ENCODE measurements around the gene CARD9. TPM values are rescaled to one million over a fixed set of nuclear protein-coding genes. Genes with fewer than 3 reads are reported as not detected.

Gene CARD9
- total and polyA plus RNA-seq, 2 of the 4 experiments (the other 2 are of a cell fraction): 0.36 to 1.9 TPM

DNA sequence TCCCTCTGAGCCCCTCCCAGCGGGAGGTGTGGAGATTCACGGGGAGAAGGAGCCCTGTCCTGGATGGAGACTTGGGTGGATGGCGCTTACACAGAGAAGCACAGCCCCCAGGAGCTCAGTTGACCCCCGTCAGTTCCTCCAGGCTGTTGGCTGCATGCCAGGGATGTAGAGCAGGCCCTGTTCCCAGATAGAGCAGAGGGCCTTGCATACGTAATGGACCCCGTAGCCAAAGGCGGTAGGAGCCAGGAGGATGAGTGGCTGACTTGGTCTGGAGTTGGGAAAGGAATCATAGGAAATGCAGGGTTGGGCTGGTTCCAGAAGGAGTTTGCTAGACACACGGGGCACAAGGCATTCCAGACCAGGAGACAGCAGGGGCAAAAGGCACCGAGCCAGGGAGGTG lies 39.5 kb upstream of the CARD9 start:
- no peak overlapping the region for H4K5ac ChIP-seq (ENCODE audit: low read depth, low read length)
- no peak overlapping the region for H3K4ac ChIP-seq (ENCODE audit: low read depth, low read length)
- no peak overlapping the region for H2BK15ac ChIP-seq (ENCODE audit: low read depth, low read length)
- H3K4me1 ChIP-seq (ENCODE audit: control insufficient read depth, insufficient read depth, low read length): peaks cover 12% of the 10 kb centered on the region
- ChIA-PET POLR2A (ENCODE audit: unreplicated experiment) (no interaction called here), CTCF (no interaction called here)
- peaks cover 11 to 67% of the 10 kb centered on the region in 2 experiments for H3K79me1 ChIP-seq (ENCODE audit: low read depth in 1 of 2, low read length in 2 of 2)
- no peak overlapping the region for H2BK120ac ChIP-seq (ENCODE audit: low read depth, low read length)
- 0 out of 2 replicates have a peak overlapping the region, but pooled peaks have one; percentile 9 for H2AK5ac ChIP-seq (ENCODE audit: low read depth, low read length)
- no peak overlapping the region for H3K4me3 ChIP-seq (ENCODE audit: insufficient read depth, low read depth, low read length)
- BruUV-seq (replicated peaks): no TSS peak
- in situ Hi-C loops (cut with MboI; ENCODE audit: low sequenced_read_pairs) (no loop called here), intact Hi-C loops (cut with micrococcal nuclease) (no loop called here), dilution Hi-C loops (cut with HindIII; ENCODE audit: low sequenced_read_pairs, unreplicated experiment) (no loop called here)
- H3K56ac ChIP-seq (ENCODE audit: extremely low read depth, insufficient read depth, low read length): no peak overlapping the region
- no peaks in the 10 kb centered on the region for H3K9me3 ChIP-seq (ENCODE audit: control insufficient read depth, insufficient read depth, low read length)
- ATAC-seq (ENCODE audit: low read depth): no peak
- no peak overlapping the region for H2BK20ac ChIP-seq (ENCODE audit: low read depth, low read length)
- H2AK9ac ChIP-seq (replicated peaks; ENCODE audit: low read depth, low read length, poor library complexity): peak overlapping the region; percentile 51
- H2BK5ac ChIP-seq (ENCODE audit: low read depth, low read length, poor library complexity, severe bottlenecking): no peak overlapping the region
- peaks cover 13% of the 10 kb centered on the region; the same call in 1 of the 2 replicates for H3K9me1 ChIP-seq (ENCODE audit: insufficient read depth, low read length)
- no peak overlapping the region for H4K8ac ChIP-seq (ENCODE audit: low read depth in 2 of 2, low read length in 2 of 2)
- TF ChIP-seq SMC3 (IDR thresholded peaks at IDR 0.05; ENCODE audit: low read depth, low read length) (no peak), MXI1 (IDR thresholded peaks at IDR 0.05; ENCODE audit: borderline replicate concordance, low read depth, low read length) (no peak), RAD21 (IDR thresholded peaks at IDR 0.05; ENCODE audit: low read length) (no peak), POLR2A (IDR thresholded peaks at IDR 0.05; ENCODE audit: low read depth, low read length) (no peak), MAZ (IDR thresholded peaks at IDR 0.05; ENCODE audit: borderline replicate concordance, low read depth, low read length) (no peak), FOS (IDR thresholded peaks at IDR 0.05; ENCODE audit: low read depth, low read length) (no peak), CEBPB (IDR thresholded peaks at IDR 0.05; ENCODE audit: low read depth, low read length) (no peak), RCOR1 (IDR thresholded peaks at IDR 0.05; ENCODE audit: insufficient replicate concordance, low read length) (no peak), CHD1 (IDR thresholded peaks at IDR 0.05; ENCODE audit: low read depth, low read length) (no peak), MAFK (IDR thresholded peaks at IDR 0.05; ENCODE audit: low read depth, low read length) (no peak), RFX5 (IDR thresholded peaks at IDR 0.05; ENCODE audit: low read depth, low read length) (no peak), BHLHE40 (IDR thresholded peaks at IDR 0.05; ENCODE audit: low read depth, low read length) (no peak), NFE2L2 (IDR thresholded peaks at IDR 0.05; ENCODE audit: low read depth, low read length) (no peak)
- TF ChIP-seq, protein P1, sequence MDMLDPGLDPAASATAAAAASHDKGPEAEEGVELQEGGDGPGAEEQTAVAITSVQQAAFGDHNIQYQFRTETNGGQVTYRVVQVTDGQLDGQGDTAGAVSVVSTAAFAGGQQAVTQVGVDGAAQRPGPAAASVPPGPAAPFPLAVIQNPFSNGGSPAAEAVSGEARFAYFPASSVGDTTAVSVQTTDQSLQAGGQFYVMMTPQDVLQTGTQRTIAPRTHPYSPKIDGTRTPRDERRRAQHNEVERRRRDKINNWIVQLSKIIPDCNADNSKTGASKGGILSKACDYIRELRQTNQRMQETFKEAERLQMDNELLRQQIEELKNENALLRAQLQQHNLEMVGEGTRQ (IDR thresholded peaks at IDR 0.05; ENCODE audit: low read depth, low read length): no peak
- TF ChIP-seq, protein P2, sequence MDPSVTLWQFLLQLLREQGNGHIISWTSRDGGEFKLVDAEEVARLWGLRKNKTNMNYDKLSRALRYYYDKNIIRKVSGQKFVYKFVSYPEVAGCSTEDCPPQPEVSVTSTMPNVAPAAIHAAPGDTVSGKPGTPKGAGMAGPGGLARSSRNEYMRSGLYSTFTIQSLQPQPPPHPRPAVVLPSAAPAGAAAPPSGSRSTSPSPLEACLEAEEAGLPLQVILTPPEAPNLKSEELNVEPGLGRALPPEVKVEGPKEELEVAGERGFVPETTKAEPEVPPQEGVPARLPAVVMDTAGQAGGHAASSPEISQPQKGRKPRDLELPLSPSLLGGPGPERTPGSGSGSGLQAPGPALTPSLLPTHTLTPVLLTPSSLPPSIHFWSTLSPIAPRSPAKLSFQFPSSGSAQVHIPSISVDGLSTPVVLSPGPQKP (IDR thresholded peaks at IDR 0.05; ENCODE audit: borderline replicate concordance, low read depth, low read length): no peak
- TF ChIP-seq, protein P3, sequence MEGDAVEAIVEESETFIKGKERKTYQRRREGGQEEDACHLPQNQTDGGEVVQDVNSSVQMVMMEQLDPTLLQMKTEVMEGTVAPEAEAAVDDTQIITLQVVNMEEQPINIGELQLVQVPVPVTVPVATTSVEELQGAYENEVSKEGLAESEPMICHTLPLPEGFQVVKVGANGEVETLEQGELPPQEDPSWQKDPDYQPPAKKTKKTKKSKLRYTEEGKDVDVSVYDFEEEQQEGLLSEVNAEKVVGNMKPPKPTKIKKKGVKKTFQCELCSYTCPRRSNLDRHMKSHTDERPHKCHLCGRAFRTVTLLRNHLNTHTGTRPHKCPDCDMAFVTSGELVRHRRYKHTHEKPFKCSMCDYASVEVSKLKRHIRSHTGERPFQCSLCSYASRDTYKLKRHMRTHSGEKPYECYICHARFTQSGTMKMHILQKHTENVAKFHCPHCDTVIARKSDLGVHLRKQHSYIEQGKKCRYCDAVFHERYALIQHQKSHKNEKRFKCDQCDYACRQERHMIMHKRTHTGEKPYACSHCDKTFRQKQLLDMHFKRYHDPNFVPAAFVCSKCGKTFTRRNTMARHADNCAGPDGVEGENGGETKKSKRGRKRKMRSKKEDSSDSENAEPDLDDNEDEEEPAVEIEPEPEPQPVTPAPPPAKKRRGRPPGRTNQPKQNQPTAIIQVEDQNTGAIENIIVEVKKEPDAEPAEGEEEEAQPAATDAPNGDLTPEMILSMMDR (conservative IDR thresholded peaks at IDR 0.05; ENCODE audit: low read depth, low read length): no peak
- no peaks in the 10 kb centered on the region for H3K27me3 ChIP-seq (ENCODE audit: control insufficient read depth, insufficient read depth, low read length)
- DNase-seq: no peak
- peaks cover 36% of the 10 kb centered on the region for H4K20me1 ChIP-seq (ENCODE audit: insufficient read depth, low read length)
- no peak overlapping the region for H4K91ac ChIP-seq (ENCODE audit: insufficient read depth, low read depth, low read length)
- H3K4me2 ChIP-seq (ENCODE audit: low read depth, low read length): no peak overlapping the region
- 61% methylated on average over 7 of the region's 9 CpGs; no CpG with 5 or more reads in 1 of the 2 experiments for WGBS, 2 experiments (ENCODE audit: extremely low coverage in 2 of 2, insufficient read length in 1 of 2)
- no peak overlapping the region for H3K9ac ChIP-seq (ENCODE audit: low read depth, low read length)
- H3K36me3 ChIP-seq (ENCODE audit: control insufficient read depth, insufficient read depth, low read length): peaks cover 48% of the 10 kb centered on the region
- H3K18ac ChIP-seq (ENCODE audit: low read depth, low read length): no peak overlapping the region
- H2AFZ ChIP-seq (replicated peaks; ENCODE audit: low read length, poor library complexity): peak overlapping the region; percentile 37
- H3K27ac ChIP-seq (ENCODE audit: insufficient read depth, low read length): no peak overlapping the region
- no peak overlapping the region for H3K14ac ChIP-seq (replicated peaks; ENCODE audit: low read depth, low read length)
- no peak overlapping the region for H3K23ac ChIP-seq (ENCODE audit: low read depth, low read length)

Data from IMR-90 (cell line).